ENCODE data around the gene CEP112. TPM values are rescaled to one million over a fixed set of nuclear protein-coding genes. Genes with fewer than 3 reads are reported as not detected.

The CEP112 gene
- total and polyA plus RNA-seq, 2 of the 13 experiments (the other 11 are each of a cell fraction or from before 2014, with no cell fraction given): 1.2 to 3.4 TPM

DNA sequence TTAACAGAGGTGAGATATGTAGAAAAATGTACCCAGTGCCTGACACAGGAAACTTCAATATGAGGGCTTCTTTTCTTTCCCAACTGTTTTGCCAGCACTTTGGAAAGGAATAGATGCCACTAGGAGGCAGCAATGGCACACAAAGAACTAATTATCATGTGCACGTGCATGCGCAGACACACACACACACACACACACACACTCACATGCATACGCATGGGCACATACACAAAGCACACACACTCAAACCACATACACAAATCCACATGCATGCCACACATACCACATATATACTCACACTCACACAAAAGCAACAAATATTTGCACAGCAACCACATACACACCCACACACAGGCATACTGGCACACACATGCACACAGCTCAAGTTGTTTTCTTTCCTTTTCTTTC, 8.8 kb upstream of the CEP112 start (continued):
- TF ChIP-seq SCMH1 (CRISPR knock-in tag; IDR thresholded peaks at IDR 0.05; ENCODE audit: borderline replicate concordance): no peak
- TF ChIP-seq, protein P1, sequence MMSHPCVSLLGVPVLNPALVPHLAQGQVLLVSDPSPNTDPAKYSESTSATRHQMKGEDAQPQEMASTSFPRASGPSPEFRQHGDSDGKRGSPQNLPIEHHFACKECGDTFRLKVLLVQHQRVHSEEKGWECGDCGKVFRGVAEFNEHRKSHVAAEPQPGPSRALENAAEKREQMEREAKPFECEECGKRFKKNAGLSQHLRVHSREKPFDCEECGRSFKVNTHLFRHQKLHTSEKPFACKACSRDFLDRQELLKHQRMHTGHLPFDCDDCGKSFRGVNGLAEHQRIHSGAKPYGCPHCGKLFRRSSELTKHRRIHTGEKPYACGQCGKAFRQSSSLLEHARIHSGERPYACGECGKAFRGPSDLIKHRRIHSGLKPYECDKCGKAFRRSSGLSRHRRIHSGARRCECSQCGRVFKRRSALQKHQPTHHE (CRISPR knock-in tag; IDR thresholded peaks at IDR 0.05; ENCODE audit: borderline replicate concordance): no peak
- TF ChIP-seq, protein P2, sequence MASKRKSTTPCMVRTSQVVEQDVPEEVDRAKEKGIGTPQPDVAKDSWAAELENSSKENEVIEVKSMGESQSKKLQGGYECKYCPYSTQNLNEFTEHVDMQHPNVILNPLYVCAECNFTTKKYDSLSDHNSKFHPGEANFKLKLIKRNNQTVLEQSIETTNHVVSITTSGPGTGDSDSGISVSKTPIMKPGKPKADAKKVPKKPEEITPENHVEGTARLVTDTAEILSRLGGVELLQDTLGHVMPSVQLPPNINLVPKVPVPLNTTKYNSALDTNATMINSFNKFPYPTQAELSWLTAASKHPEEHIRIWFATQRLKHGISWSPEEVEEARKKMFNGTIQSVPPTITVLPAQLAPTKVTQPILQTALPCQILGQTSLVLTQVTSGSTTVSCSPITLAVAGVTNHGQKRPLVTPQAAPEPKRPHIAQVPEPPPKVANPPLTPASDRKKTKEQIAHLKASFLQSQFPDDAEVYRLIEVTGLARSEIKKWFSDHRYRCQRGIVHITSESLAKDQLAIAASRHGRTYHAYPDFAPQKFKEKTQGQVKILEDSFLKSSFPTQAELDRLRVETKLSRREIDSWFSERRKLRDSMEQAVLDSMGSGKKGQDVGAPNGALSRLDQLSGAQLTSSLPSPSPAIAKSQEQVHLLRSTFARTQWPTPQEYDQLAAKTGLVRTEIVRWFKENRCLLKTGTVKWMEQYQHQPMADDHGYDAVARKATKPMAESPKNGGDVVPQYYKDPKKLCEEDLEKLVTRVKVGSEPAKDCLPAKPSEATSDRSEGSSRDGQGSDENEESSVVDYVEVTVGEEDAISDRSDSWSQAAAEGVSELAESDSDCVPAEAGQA (IDR thresholded peaks at IDR 0.05; ENCODE audit: low read depth): no peak
- TF ChIP-seq, protein P2 (CRISPR knock-in tag; IDR thresholded peaks at IDR 0.05; ENCODE audit: borderline replicate concordance): no peak
- TF ChIP-seq, protein P3, sequence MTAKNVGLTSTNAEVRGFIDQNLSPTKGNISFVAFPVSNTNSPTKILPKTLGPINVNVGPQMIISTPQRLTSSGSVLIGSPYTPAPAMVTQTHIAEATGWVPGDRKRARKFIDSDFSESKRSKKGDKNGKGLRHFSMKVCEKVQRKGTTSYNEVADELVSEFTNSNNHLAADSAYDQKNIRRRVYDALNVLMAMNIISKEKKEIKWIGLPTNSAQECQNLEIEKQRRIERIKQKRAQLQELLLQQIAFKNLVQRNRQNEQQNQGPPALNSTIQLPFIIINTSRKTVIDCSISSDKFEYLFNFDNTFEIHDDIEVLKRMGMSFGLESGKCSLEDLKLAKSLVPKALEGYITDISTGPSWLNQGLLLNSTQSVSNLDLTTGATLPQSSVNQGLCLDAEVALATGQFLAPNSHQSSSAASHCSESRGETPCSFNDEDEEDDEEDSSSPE (CRISPR knock-in tag; IDR thresholded peaks at IDR 0.05): 0 out of 2 replicates have a peak, but pooled peaks have one; percentile 37
- TF ChIP-seq ZNF136 (CRISPR knock-in tag; IDR thresholded peaks at IDR 0.05; ENCODE audit: low read depth): no peak
- TF ChIP-seq, protein P4, sequence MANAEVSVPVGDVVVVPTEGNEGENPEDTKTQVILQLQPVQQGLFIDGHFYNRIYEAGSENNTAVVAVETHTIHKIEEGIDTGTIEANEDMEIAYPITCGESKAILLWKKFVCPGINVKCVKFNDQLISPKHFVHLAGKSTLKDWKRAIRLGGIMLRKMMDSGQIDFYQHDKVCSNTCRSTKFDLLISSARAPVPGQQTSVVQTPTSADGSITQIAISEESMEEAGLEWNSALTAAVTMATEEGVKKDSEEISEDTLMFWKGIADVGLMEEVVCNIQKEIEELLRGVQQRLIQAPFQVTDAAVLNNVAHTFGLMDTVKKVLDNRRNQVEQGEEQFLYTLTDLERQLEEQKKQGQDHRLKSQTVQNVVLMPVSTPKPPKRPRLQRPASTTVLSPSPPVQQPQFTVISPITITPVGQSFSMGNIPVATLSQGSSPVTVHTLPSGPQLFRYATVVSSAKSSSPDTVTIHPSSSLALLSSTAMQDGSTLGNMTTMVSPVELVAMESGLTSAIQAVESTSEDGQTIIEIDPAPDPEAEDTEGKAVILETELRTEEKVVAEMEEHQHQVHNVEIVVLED (CRISPR knock-in tag; IDR thresholded peaks at IDR 0.05; ENCODE audit: borderline replicate concordance): peak; percentile 42; the same call in 1 of the 2 replicates
- TF ChIP-seq HOXA5 (CRISPR knock-in tag; IDR thresholded peaks at IDR 0.05): no peak
- no peak for TF ChIP-seq KDM5A (IDR thresholded peaks at IDR 0.05; ENCODE audit: borderline replicate concordance, low read length)
- TF ChIP-seq MED1 (CRISPR knock-in tag; IDR thresholded peaks at IDR 0.05): no peak
- TF ChIP-seq ZNF567 (CRISPR knock-in tag; IDR thresholded peaks at IDR 0.05; ENCODE audit: borderline replicate concordance): 0 out of 2 replicates have a peak, but pooled peaks have one; percentile 50
- peak; percentile 67; the same call in 1 of the 2 replicates for TF ChIP-seq TBX3 (IDR thresholded peaks at IDR 0.05; ENCODE audit: borderline replicate concordance)
- peak; percentile 57; the same call in 1 of the 2 replicates for TF ChIP-seq ELF3 (CRISPR knock-in tag; IDR thresholded peaks at IDR 0.05)
- no peak for TF ChIP-seq ZFP62 (CRISPR knock-in tag; IDR thresholded peaks at IDR 0.05)
- TF ChIP-seq ZBTB1 (CRISPR knock-in tag; IDR thresholded peaks at IDR 0.05; ENCODE audit: borderline replicate concordance): no peak
- no peak for TF ChIP-seq REL (CRISPR knock-in tag; conservative IDR thresholded peaks at IDR 0.05)
- TF ChIP-seq ZNF205 (CRISPR knock-in tag; IDR thresholded peaks at IDR 0.05): peak; percentile 81; the same call in 1 of the 2 replicates
- TF ChIP-seq HNF4G (IDR thresholded peaks at IDR 0.05; ENCODE audit: borderline replicate concordance, low read depth, low read length): no peak
- no peak for TF ChIP-seq HNF4G (CRISPR knock-in tag; IDR thresholded peaks at IDR 0.05; ENCODE audit: borderline replicate concordance, low read depth)
- TF ChIP-seq, protein P5, sequence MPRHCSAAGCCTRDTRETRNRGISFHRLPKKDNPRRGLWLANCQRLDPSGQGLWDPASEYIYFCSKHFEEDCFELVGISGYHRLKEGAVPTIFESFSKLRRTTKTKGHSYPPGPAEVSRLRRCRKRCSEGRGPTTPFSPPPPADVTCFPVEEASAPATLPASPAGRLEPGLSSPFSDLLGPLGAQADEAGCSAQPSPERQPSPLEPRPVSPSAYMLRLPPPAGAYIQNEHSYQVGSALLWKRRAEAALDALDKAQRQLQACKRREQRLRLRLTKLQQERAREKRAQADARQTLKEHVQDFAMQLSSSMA (CRISPR knock-in tag; IDR thresholded peaks at IDR 0.05): no peak

Data from HepG2 (cell line).